Breast epithelium (tissue), 3 donors: ENCODE measurements around the gene LACC1.

ENCODE experiments used
- CTCF ChIP-seq, 3 donors: fragments of 450-650 bp; IDR thresholded peaks; one replicate each; pipeline ENCODE4 v1.5.1; 2016 to 2017; ENCODE audit warnings: antibody characterized with exemption in 3 of 3, mild to moderate bottlenecking in 3 of 3, moderate library complexity in 3 of 3
- POLR2A ChIP-seq: fragments of 450-650 bp; IDR thresholded peaks from one replicate; pipeline ENCODE4 v1.6.1; 2016; ENCODE audit warnings: antibody characterized with exemption, mild to moderate bottlenecking, moderate library complexity

GRCh38 chr13:43936647-43937046 is 56.9 kb downstream of the LACC1 start:
- TF ChIP-seq CTCF (IDR thresholded peaks at IDR 0.05) (no peak), POLR2A (no peak)
